Hepatocyte (in vitro differentiated cells): ENCODE data around the gene RMND1. TPM values are rescaled to one million over a fixed set of nuclear protein-coding genes. Genes with fewer than 3 reads are reported as not detected.
"Not testable (repeated sequence)": the region's sequence is repeated elsewhere in the genome, so short reads cannot be mapped to it uniquely, and the experiment has no call there.

ENCODE experiments used
- DNase-seq: peaks from one replicate; pipeline ENCODE4 v3.0.0-alpha.2; 2016; ENCODE audit warnings: low spot score
- H2AFZ ChIP-seq: fragments of 200-600 bp; sonication (generic); 2 replicates; pipeline ENCODE4 v1.6.0; 2016; ENCODE audit warnings: antibody characterized with exemption, mild to moderate bottlenecking
- H3K27ac ChIP-seq: fragments of 200-600 bp; sonication (generic); 2 replicates; pipeline ENCODE4 v1.5.1; 2016; ENCODE audit warnings: mild to moderate bottlenecking
- H3K27me3 ChIP-seq: fragments of 200-600 bp; sonication (generic); 2 replicates; pipeline ENCODE4 v1.6.1; 2016
- H3K36me3 ChIP-seq: fragments of 200-600 bp; sonication (generic); replicated peaks from 2 replicates; pipeline ENCODE4 v1.5.1; 2016; ENCODE audit warnings: low read depth; ENCODE audit not compliant: insufficient read depth
- H3K4me1 ChIP-seq: fragments of 200-600 bp; sonication (generic); 2 replicates; pipeline ENCODE4 v1.5.1; 2016; ENCODE audit warnings: mild to moderate bottlenecking, moderate library complexity; ENCODE audit not compliant: insufficient read depth
- H3K4me2 ChIP-seq: fragments of 200-600 bp; sonication (generic); 2 replicates; pipeline ENCODE4 v1.6.0; 2016
- H3K4me3 ChIP-seq: fragments of 200-600 bp; sonication (generic); 2 replicates; pipeline ENCODE4 v1.5.1; 2016; ENCODE audit warnings: mild to moderate bottlenecking
- H3K79me2 ChIP-seq: fragments of 200-600 bp; sonication (generic); 2 replicates; pipeline ENCODE4 v1.6.0; 2017; ENCODE audit warnings: mild to moderate bottlenecking
- H3K9me2 ChIP-seq: fragments of 200-600 bp; sonication (generic); replicated peaks from 2 replicates; pipeline ENCODE4 v1.6.0; 2017; ENCODE audit warnings: mild to moderate bottlenecking; ENCODE audit not compliant: insufficient read depth
- H3K9me3 ChIP-seq: fragments of 200-600 bp; sonication (generic); 2 replicates; pipeline ENCODE4 v1.5.1; 2016; ENCODE audit warnings: low read depth, mild to moderate bottlenecking
- H4K20me1 ChIP-seq: fragments of 200-600 bp; sonication (generic); 2 replicates; pipeline ENCODE4 v1.6.0; 2016; ENCODE audit warnings: mild to moderate bottlenecking; ENCODE audit not compliant: insufficient read depth, poor library complexity, severe bottlenecking
- EZH2 ChIP-seq: fragments of 200-600 bp; sonication (generic); IDR thresholded peaks from 2 replicates; pipeline ENCODE4 v1.6.1; 2016; ENCODE audit warnings: antibody characterized with exemption, mild to moderate bottlenecking, borderline replicate concordance
- EZH2phosphoT487 ChIP-seq: fragments of 200-600 bp; sonication (generic); IDR thresholded peaks from one replicate; pipeline ENCODE4 v1.6.1; 2018; ENCODE audit warnings: antibody characterized with exemption, mild to moderate bottlenecking, low read depth, moderate library complexity; ENCODE audit not compliant: unreplicated experiment, severe bottlenecking
- WGBS: methylation state at CpG from one replicate; pipeline ENCODE4 v1.1.6; 2016; ENCODE audit warnings: low lambda C conversion rate; ENCODE audit errors: missing lambda C conversion rate; 5-methylcytosine and 5-hydroxymethylcytosine counted together
- polyA plus RNA-seq: library from polyadenylated mRNA; unstranded; fragments of >200 nt; fragmentation: Nextera tagmentation; extraction: Ambion mirVana; gene quantifications from 2 replicates; pipeline ENCODE4 v1.2.1, GENCODE V29; 2016
- total RNA-seq: library from RNA; depleted of rRNA; stranded (reverse); fragments of >200 nt; gene quantifications from 2 replicates; pipeline ENCODE4 v1.2.3, GENCODE V29; 2014
- TF ChIP-seq, protein P1 (sequence below): fragments of 200-600 bp; sonication (generic); IDR thresholded peaks from 2 replicates; pipeline ENCODE4 v1.5.1; 2016; ENCODE audit warnings: antibody characterized with exemption, mild to moderate bottlenecking; ENCODE audit not compliant: poor library complexity

The RMND1 gene
- total and polyA plus RNA-seq, 2 experiments from 2014 or later = 24.1 to 41.9 TPM

DNA sequence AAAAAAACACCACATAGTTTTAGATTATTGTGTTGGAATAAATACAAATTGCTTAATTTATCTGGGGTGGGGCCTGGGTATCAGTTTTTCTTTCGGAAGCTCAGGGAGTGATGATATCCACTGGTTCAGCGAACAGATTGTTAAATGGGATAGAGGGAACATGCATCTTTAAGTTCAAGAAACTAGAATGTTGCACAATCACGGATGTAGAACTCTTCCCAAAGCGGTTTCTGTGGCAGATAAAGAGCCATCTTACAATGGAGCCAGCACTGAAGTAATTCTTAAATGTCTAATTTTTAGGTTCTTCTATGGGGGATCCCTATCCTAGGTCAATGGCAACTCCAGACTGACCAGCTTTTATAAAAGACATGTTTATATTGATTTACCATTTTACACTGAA lies 9.7 kb upstream of the RMND1 start:
- no peaks in the 10 kb centered on the region for H3K9me3 ChIP-seq
- H3K79me2 ChIP-seq = peaks cover 53% of the 10 kb centered on the region
- TF ChIP-seq, protein P1, sequence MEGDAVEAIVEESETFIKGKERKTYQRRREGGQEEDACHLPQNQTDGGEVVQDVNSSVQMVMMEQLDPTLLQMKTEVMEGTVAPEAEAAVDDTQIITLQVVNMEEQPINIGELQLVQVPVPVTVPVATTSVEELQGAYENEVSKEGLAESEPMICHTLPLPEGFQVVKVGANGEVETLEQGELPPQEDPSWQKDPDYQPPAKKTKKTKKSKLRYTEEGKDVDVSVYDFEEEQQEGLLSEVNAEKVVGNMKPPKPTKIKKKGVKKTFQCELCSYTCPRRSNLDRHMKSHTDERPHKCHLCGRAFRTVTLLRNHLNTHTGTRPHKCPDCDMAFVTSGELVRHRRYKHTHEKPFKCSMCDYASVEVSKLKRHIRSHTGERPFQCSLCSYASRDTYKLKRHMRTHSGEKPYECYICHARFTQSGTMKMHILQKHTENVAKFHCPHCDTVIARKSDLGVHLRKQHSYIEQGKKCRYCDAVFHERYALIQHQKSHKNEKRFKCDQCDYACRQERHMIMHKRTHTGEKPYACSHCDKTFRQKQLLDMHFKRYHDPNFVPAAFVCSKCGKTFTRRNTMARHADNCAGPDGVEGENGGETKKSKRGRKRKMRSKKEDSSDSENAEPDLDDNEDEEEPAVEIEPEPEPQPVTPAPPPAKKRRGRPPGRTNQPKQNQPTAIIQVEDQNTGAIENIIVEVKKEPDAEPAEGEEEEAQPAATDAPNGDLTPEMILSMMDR = no peak
- TF ChIP-seq EZH2 (no peak), EZH2phosphoT487 (no peak)
- H3K27me3 ChIP-seq = no peaks in the 10 kb centered on the region
- no peaks in the 10 kb centered on the region for H4K20me1 ChIP-seq
- 92% methylated on average over 4 of the region's 4 CpGs for WGBS
- H3K27ac ChIP-seq = no peak overlapping the region
- no peaks in the 10 kb centered on the region for H3K9me2 ChIP-seq
- H3K4me3 ChIP-seq = no peak overlapping the region
- H3K4me2 ChIP-seq = no peak overlapping the region
- H2AFZ ChIP-seq = no peak overlapping the region
- no peak for DNase-seq
- peaks cover under 1% of the 10 kb centered on the region for H3K4me1 ChIP-seq
- H3K36me3 ChIP-seq = peaks cover 6% of the 10 kb centered on the region

DNA sequence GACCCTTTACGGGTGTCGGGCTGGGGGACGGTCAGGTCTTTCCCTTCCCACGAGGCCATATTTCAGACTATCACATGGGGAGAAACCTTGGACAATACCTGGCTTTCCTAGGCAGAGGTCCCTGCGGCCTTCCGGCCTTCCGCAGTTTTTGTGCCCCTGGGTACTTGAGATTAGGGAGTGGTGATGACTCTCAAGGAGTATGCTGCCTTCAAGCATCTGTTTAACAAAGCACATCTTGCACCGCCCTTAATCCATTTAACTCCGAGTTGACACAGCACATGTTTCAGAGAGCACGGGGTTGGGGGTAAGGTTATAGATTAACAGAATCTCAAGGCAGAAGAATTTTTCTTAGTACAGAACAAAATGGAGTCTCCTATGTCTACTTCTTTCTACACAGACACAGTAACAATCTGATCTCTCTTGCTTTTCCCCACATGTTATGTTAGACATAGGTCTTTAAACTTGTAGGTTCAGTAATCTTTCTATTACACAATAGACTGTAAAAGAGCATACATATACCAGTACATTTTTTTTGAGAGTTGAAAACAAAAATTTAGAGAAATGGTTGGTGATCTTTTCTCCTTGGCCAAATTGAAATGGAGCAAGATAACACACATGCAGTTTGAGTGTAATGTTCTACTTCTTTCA lies 3.9 kb upstream of the RMND1 start:
- WGBS = 29% methylated on average over 7 of the region's 10 CpGs
- peaks cover 74% of the 10 kb centered on the region for H3K79me2 ChIP-seq

DNA sequence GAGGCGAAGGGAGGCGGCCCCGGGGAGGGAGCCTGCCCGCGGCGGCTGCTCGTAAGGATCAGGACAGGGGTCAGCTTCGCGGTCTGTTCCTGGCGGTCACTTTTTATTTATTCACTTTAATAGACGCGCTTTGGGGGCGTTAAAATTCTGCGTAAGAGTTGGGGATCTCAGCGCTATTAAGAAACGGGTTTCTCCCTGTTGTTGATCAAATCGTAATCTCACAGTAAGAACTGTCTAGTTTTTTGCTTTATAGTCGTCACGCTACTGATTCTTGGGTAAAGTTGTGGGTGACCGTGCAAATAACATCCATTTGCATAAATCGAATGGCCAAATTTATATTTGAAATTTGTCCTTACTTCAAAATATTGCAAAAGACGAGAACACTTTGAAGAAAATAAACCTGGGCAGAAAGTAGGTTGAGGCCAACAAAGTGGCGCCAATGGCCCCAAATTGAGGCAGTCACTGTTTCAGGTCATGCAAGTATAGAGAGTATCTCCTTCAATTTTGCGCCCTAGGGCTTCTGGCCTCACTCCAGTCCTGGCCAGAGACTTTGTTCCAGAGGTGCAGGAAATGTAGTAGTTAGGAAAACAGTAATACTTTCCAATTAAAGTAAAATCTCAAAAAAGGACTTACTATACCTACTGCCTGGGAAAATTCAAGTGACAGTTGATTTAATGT lies 963 bp upstream of the RMND1 start:
- H3K4me3 ChIP-seq = peak overlapping the region; percentile 70
- H3K79me2 ChIP-seq = peaks cover 68% of the 10 kb centered on the region
- no peaks in the 10 kb centered on the region for H3K36me3 ChIP-seq
- H2AFZ ChIP-seq = peak overlapping the region; percentile 62
- H3K9me2 ChIP-seq = no peaks in the 10 kb centered on the region
- peak; percentile 24 for DNase-seq
- H3K4me1 ChIP-seq = peaks cover 14% of the 10 kb centered on the region
- no peaks in the 10 kb centered on the region for H4K20me1 ChIP-seq
- peak overlapping the region; percentile 92 for H3K27ac ChIP-seq
- 2% methylated on average over 24 of the region's 24 CpGs for WGBS
- no peak for TF ChIP-seq EZH2
- TF ChIP-seq, protein P1 = no peak
- no peaks in the 10 kb centered on the region for H3K9me3 ChIP-seq
- H3K27me3 ChIP-seq = no peaks in the 10 kb centered on the region
- H3K4me2 ChIP-seq = peak overlapping the region; percentile 81

More for the DNA sequence above, 3.9 kb upstream of the RMND1 start:
- not testable (repeated sequence) for H4K20me1 ChIP-seq, H2AFZ ChIP-seq, H3K27me3 ChIP-seq, H3K9me3 ChIP-seq, DNase-seq, H3K9me2 ChIP-seq, H3K4me3 ChIP-seq, H3K36me3 ChIP-seq
- Histone ChIP-seq H3K4me2 (peak overlapping the region; percentile 23), H3K4me1 (peaks cover 14% of the 10 kb centered on the region), H3K27ac (peak overlapping the region; percentile 88)

DNA sequence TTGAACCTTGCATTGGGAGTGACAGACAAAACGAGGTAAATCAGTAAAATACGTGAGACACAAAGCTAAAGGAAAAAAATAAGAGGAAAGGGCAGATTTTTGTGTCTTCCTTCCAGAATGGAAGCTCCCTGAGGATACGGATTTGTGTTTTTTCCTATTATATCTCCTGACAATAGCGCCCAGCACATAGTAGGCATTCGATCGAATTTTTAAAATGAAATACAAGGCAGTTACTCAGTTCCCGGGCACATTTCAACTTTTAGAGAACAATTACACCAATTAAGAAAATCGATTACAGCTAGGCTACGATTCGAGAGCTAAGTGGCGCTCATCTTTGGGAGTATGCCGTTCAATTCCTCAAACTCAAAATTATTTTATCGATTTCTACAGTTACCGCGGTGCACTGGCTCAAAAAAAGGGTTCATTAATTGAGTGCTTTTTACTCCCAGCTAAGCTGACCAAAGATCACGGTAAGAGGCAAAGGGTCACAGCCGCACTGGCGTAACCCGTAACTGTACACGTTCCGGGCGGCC lies 443 bp downstream of the RMND1 start:
- Histone ChIP-seq H3K9me3 (no peaks in the 10 kb centered on the region), H2AFZ (peak overlapping the region; percentile 43), H3K27me3 (no peaks in the 10 kb centered on the region), H3K4me2 (peak overlapping the region; percentile 75), H3K36me3 (no peaks in the 10 kb centered on the region), H3K4me3 (peak overlapping the region; percentile 47), H3K79me2 (peaks cover 67% of the 10 kb centered on the region), H3K4me1 (peaks cover 13% of the 10 kb centered on the region), H3K9me2 (no peaks in the 10 kb centered on the region), H3K27ac (peak overlapping the region; percentile 75), H4K20me1 (no peaks in the 10 kb centered on the region)
- DNase-seq = no peak
- 2% methylated on average over 22 of the region's 22 CpGs for WGBS
- no peak for TF ChIP-seq EZH2
- TF ChIP-seq, protein P1 = no peak

DNA sequence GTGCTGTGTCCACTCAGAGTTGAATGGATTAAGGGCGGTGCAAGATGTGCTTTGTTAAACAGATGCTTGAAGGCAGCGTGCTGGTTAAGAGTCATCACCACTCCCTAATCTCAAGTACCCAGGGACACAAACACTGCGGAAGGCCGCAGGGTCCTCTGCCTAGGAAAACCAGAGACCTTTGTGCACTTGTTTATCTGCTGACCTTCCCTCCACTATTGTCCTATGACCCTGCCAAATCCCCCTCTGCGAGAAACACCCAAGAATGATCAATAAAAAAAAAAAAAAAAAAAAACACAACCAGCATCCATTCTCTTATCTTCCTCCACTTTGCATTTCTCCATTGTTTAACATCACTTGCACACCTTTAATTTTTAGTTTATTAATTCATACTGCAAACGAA lies 998 bp downstream of the RMND1 start:
- not testable (repeated sequence) for H3K9me2 ChIP-seq, DNase-seq, H4K20me1 ChIP-seq, H3K36me3 ChIP-seq, H3K9me3 ChIP-seq, H3K27me3 ChIP-seq
- H3K4me3 ChIP-seq = peak overlapping the region; percentile 47
- whole genome bisulfite sequencing = 49% methylated on average over 6 of the region's 6 CpGs
- H2AFZ ChIP-seq = peak overlapping the region; percentile 43
- H3K79me2 ChIP-seq = peaks cover 65% of the 10 kb centered on the region
- peaks cover 10% of the 10 kb centered on the region for H3K4me1 ChIP-seq
- peak overlapping the region; percentile 75 for H3K4me2 ChIP-seq
- H3K27ac ChIP-seq = peak overlapping the region; percentile 75
